ENCODE measurements around the gene CFLAR. TPM values are rescaled to one million over a fixed set of nuclear protein-coding genes. Genes with fewer than 3 reads are reported as not detected.

CFLAR gene
- total and polyA plus RNA-seq, 2 of the 4 experiments (the other 2 are of a cell fraction), result 29.2 to 59.9 TPM

- H3K9me3 ChIP-seq (ENCODE audit: control insufficient read depth, insufficient read depth, low read length), result no peaks in the 10 kb centered on the region
- no peak overlapping the region for H2BK5ac ChIP-seq (ENCODE audit: low read depth, low read length, poor library complexity, severe bottlenecking)
- H3K9me1 ChIP-seq (ENCODE audit: insufficient read depth, low read length), result peaks cover 4% of the 10 kb centered on the region
- no peak overlapping the region for H4K8ac ChIP-seq (ENCODE audit: low read depth in 2 of 2, low read length in 2 of 2)
- H2BK15ac ChIP-seq (ENCODE audit: low read depth, low read length), result no peak overlapping the region
- in situ Hi-C loops (cut with MboI; ENCODE audit: low sequenced_read_pairs), result no loop called here
- TF ChIP-seq RCOR1 (IDR thresholded peaks at IDR 0.05; ENCODE audit: insufficient replicate concordance, low read length), result no peak
- no peaks in the 10 kb centered on the region for H3K27me3 ChIP-seq (ENCODE audit: control insufficient read depth, insufficient read depth, low read length)
- H3K4me1 ChIP-seq (ENCODE audit: control insufficient read depth, insufficient read depth, low read length), result peaks cover 2% of the 10 kb centered on the region
- H3K23ac ChIP-seq (ENCODE audit: low read depth, low read length), result no peak overlapping the region
- no peak overlapping the region for H3K18ac ChIP-seq (ENCODE audit: low read depth, low read length)
- H4K5ac ChIP-seq (ENCODE audit: low read depth, low read length), result no peak overlapping the region
- H3K27ac ChIP-seq (ENCODE audit: insufficient read depth, low read length), result no peak overlapping the region
- no peak overlapping the region for H3K9ac ChIP-seq (ENCODE audit: low read depth, low read length)
- no peak overlapping the region for H2AFZ ChIP-seq (replicated peaks; ENCODE audit: low read length, poor library complexity)
- no peak overlapping the region for H3K14ac ChIP-seq (replicated peaks; ENCODE audit: low read depth, low read length)
- no peak overlapping the region for H2AK5ac ChIP-seq (ENCODE audit: low read depth, low read length)
- H3K79me1 ChIP-seq (ENCODE audit: low read depth in 1 of 2, low read length in 2 of 2), result peaks cover 6 to 19% of the 10 kb centered on the region in 2 experiments; a peak in 3 of 4 replicates
- DNase-seq (no peak), ATAC-seq (ENCODE audit: low read depth) (no peak)
- POLR2A ChIA-PET (ENCODE audit: unreplicated experiment), result no interaction called here
- H4K20me1 ChIP-seq (ENCODE audit: insufficient read depth, low read length), result no peaks in the 10 kb centered on the region
- H3K56ac ChIP-seq (ENCODE audit: extremely low read depth, insufficient read depth, low read length), result no peak overlapping the region
- H2AK9ac ChIP-seq (replicated peaks; ENCODE audit: low read depth, low read length, poor library complexity), result no peak overlapping the region
- BruUV-seq (replicated peaks), result no TSS peak
- no peak overlapping the region for H3K4ac ChIP-seq (ENCODE audit: low read depth, low read length)
- no peak overlapping the region for H4K91ac ChIP-seq (ENCODE audit: insufficient read depth, low read depth, low read length)
- no peak overlapping the region for H2BK120ac ChIP-seq (ENCODE audit: low read depth, low read length)
- H3K4me2 ChIP-seq (ENCODE audit: low read depth, low read length), result no peak overlapping the region
- dilution Hi-C loops (cut with HindIII; ENCODE audit: low sequenced_read_pairs, unreplicated experiment), result no loop called here
- H3K36me3 ChIP-seq (ENCODE audit: control insufficient read depth, insufficient read depth, low read length), result no peaks in the 10 kb centered on the region
- H3K4me3 ChIP-seq (ENCODE audit: insufficient read depth, low read depth, low read length), result no peak overlapping the region
- H2BK20ac ChIP-seq (ENCODE audit: low read depth, low read length), result no peak overlapping the region
- CTCF ChIA-PET, result no interaction called here
- intact Hi-C loops (cut with micrococcal nuclease), result no loop called here
These were observed 5.3 kb upstream of the CFLAR start for GRCh38 chr2:201110615-201111014.

Measured in IMR-90 (cell line).